ENCODE results near the gene AGR2.

DNA sequence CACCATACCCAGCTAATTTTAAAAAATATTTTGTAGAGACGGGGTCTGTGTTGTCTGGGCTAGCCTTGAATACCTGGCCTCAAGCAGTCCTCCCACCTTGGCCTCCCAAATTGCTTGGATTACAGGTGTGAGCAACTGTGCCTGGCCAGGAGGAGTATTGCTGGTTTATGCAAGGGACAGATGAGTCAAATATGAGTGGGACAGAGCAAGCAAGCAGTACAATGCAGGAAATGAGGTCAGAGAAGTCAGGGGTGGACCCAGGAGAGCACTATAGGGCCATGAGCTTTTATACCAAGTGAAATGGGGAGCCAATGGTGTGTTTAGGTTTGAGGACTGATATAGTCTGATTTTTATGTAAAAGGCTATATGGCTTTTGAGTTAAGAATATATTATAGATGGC, 45.0 kb downstream of the AGR2 start:
- TF ChIP-seq, protein P1, sequence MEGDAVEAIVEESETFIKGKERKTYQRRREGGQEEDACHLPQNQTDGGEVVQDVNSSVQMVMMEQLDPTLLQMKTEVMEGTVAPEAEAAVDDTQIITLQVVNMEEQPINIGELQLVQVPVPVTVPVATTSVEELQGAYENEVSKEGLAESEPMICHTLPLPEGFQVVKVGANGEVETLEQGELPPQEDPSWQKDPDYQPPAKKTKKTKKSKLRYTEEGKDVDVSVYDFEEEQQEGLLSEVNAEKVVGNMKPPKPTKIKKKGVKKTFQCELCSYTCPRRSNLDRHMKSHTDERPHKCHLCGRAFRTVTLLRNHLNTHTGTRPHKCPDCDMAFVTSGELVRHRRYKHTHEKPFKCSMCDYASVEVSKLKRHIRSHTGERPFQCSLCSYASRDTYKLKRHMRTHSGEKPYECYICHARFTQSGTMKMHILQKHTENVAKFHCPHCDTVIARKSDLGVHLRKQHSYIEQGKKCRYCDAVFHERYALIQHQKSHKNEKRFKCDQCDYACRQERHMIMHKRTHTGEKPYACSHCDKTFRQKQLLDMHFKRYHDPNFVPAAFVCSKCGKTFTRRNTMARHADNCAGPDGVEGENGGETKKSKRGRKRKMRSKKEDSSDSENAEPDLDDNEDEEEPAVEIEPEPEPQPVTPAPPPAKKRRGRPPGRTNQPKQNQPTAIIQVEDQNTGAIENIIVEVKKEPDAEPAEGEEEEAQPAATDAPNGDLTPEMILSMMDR (IDR thresholded peaks at IDR 0.05), result no peak
- TF ChIP-seq EP300 (IDR thresholded peaks at IDR 0.05) (no peak), POLR2A (IDR thresholded peaks at IDR 0.05) (no peak)

All from tibial nerve (tissue), 4 donors.